ENCODE measurements around the gene OR10A2.

Gene OR10A2

DNA sequence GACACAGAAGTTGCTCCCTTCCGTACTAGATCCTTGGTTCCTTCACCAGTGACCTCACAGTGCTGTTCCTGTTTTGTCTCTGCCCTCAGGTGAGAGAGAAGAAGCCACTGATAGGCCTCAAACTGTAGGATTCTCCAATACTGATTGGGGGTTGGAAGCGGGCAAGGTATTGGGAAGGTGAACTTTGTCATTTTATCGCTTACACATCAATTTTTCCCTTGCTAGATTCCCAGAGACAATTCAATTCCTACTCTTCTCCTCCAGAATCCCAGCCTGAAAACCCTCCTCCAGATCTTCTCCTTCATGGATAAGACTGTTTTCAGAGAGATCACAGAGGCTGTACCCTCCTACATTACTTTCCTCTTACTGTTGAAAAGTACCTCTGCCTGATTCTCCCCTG, 48.5 kb downstream of the OR10A2 start:
- H3K27ac ChIP-seq (ENCODE audit: low read depth, low read length), result no peak overlapping the region
- H3K9me3 ChIP-seq (ENCODE audit: control insufficient read depth in 1 of 2, low read length in 2 of 2), result no peaks in the 10 kb centered on the region
- H3K36me3 ChIP-seq (ENCODE audit: control insufficient read depth in 1 of 2, insufficient read depth in 2 of 2, low read length in 2 of 2), result no peaks in the 10 kb centered on the region
- no peak overlapping the region for H3K9ac ChIP-seq (ENCODE audit: low read depth in 1 of 2, low read length in 2 of 2)
- no peak overlapping the region for H3K4me3 ChIP-seq (ENCODE audit: low read depth in 1 of 2, low read length in 2 of 2)
- H3K4me1 ChIP-seq (ENCODE audit: control insufficient read depth in 1 of 2, insufficient read depth in 2 of 2, low read length in 2 of 2), result no peaks in the 10 kb centered on the region
- H3K27me3 ChIP-seq (ENCODE audit: control insufficient read depth in 1 of 2, insufficient read depth in 2 of 2, low read length in 2 of 2), result no peaks in the 10 kb centered on the region

DNA sequence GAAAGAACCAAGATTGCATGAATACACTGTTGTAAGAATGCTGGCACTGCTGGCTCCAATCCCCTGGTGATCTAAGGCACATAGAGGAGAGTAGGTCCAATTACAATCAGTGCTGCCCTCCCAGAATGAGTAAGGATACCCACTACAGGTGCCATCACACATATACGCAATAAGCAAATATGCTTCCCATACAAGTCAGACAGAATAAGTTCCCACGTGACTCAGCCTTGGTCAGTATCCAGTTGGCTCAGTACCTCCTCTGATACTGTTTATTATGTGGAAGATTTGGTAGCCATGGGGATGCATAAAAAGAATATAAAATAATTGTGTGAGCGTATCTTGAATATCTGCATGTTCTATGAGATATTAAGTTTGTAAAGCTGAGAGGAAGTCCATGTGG, 49.1 kb downstream of the OR10A2 start:
- Histone ChIP-seq H3K4me3 (ENCODE audit: low read depth in 1 of 2, low read length in 2 of 2) (no peak overlapping the region), H3K27me3 (ENCODE audit: control insufficient read depth in 1 of 2, insufficient read depth in 2 of 2, low read length in 2 of 2) (no peaks in the 10 kb centered on the region), H3K9me3 (ENCODE audit: control insufficient read depth in 1 of 2, low read length in 2 of 2) (no peaks in the 10 kb centered on the region), H3K36me3 (ENCODE audit: control insufficient read depth in 1 of 2, insufficient read depth in 2 of 2, low read length in 2 of 2) (no peaks in the 10 kb centered on the region), H3K4me1 (ENCODE audit: control insufficient read depth in 1 of 2, insufficient read depth in 2 of 2, low read length in 2 of 2) (no peaks in the 10 kb centered on the region), H3K9ac (ENCODE audit: low read depth in 1 of 2, low read length in 2 of 2) (no peak overlapping the region), H3K27ac (ENCODE audit: low read depth, low read length) (no peak overlapping the region)

DNA sequence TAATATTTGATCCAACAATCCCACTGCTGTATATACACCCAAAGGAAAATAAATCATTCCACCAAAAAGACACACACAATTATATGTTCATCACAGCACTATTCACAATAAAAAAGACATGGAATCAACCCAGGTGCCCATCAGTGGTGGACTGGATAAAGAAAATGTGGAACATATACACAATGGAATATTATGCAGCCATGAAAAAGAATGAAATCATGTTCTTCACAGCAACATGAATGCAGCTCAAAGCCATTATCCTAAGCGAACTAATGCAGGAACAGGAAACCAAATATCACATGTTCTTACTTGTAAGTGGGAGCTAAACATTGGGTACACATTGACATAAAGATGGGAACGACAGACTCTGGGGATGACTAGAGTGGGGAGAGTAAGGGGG, 56.8 kb downstream of the OR10A2 start:
- no peaks in the 10 kb centered on the region for H3K36me3 ChIP-seq (ENCODE audit: control insufficient read depth in 1 of 2, insufficient read depth in 2 of 2, low read length in 2 of 2)
- H3K9ac ChIP-seq (ENCODE audit: low read depth in 1 of 2, low read length in 2 of 2), result no peak overlapping the region
- no peaks in the 10 kb centered on the region for H3K27me3 ChIP-seq (ENCODE audit: control insufficient read depth in 1 of 2, insufficient read depth in 2 of 2, low read length in 2 of 2)
- no peak overlapping the region for H3K27ac ChIP-seq (ENCODE audit: low read depth, low read length)
- H3K9me3 ChIP-seq (ENCODE audit: control insufficient read depth in 1 of 2, low read length in 2 of 2), result no peaks in the 10 kb centered on the region
- H3K4me1 ChIP-seq (ENCODE audit: control insufficient read depth in 1 of 2, insufficient read depth in 2 of 2, low read length in 2 of 2), result no peaks in the 10 kb centered on the region
- no peak overlapping the region for H3K4me3 ChIP-seq (ENCODE audit: low read depth in 1 of 2, low read length in 2 of 2)

DNA sequence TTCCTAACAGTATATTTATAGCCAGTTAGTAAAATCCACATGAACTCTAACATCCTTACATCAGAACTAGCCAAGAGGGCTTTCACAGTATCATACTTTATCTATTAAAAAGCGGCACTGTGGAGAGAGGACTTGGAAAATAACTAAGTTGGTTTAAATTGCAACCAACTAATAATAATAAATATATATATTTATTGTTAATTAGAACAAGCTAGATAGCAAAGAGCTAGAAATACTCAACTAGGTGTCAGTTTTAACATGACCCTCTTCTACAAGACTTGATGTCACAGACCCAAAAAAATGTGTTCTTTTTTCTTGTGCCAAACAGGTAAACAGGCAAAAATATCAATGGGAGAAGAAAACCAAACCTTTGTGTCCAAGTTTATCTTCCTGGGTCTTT, 57.8 kb downstream of the OR10A2 start, which contains the start of gene OR2D3:
Gene OR2D3 (plus strand): TSS at position 301 of the 400 bp plus-strand sequence. CDS start 0 bp downstream, at position 301.
- H3K4me3 ChIP-seq (ENCODE audit: low read depth in 1 of 2, low read length in 2 of 2), result no peak within 1 kb of the TSS
- H3K36me3 ChIP-seq (ENCODE audit: control insufficient read depth in 1 of 2, insufficient read depth in 2 of 2, low read length in 2 of 2), result no peaks in the 10 kb centered on the region
- no peak within 1 kb of the TSS for H3K9ac ChIP-seq (ENCODE audit: low read depth in 1 of 2, low read length in 2 of 2)
- no peaks in the 10 kb centered on the region for H3K4me1 ChIP-seq (ENCODE audit: control insufficient read depth in 1 of 2, insufficient read depth in 2 of 2, low read length in 2 of 2)
- no peak within 1 kb of the TSS for H3K27ac ChIP-seq (ENCODE audit: low read depth, low read length)
- H3K27me3 ChIP-seq (ENCODE audit: control insufficient read depth in 1 of 2, insufficient read depth in 2 of 2, low read length in 2 of 2), result no peaks in the 10 kb centered on the region
- no peaks in the 10 kb centered on the region for H3K9me3 ChIP-seq (ENCODE audit: control insufficient read depth in 1 of 2, low read length in 2 of 2)
